ENCODE data around the gene PYGL. TPM values are rescaled to one million over a fixed set of nuclear protein-coding genes. Genes with fewer than 3 reads are reported as not detected.
"Not testable (repeated sequence)": the region's sequence is repeated elsewhere in the genome, so short reads cannot be mapped to it uniquely, and the experiment has no call there.

Gene PYGL
- total and polyA plus RNA-seq, 8 donors: 6.7 to 35.6 (median 17.9) TPM

- 62 to 83% (median 73%) methylated on average over 4 of the region's 4 CpGs for WGBS, 5 donors
- Histone ChIP-seq H3K9me3 (no peaks in the 10 kb centered on the region), H3K36me3 (peaks cover 6 to 60% (median 51%) of the 10 kb centered on the region in 4 donors), H3K4me1 (no peaks in the 10 kb centered on the region), H3K27me3 (no peaks in the 10 kb centered on the region), H3K4me3 (no peak overlapping the region), H3K27ac (no peak overlapping the region)
- TF ChIP-seq EP300 (IDR thresholded peaks at IDR 0.05) (no peak), POLR2A (IDR thresholded peaks at IDR 0.05) (no peak), POLR2AphosphoS5 (IDR thresholded peaks at IDR 0.05) (no peak)
- TF ChIP-seq, protein P1, sequence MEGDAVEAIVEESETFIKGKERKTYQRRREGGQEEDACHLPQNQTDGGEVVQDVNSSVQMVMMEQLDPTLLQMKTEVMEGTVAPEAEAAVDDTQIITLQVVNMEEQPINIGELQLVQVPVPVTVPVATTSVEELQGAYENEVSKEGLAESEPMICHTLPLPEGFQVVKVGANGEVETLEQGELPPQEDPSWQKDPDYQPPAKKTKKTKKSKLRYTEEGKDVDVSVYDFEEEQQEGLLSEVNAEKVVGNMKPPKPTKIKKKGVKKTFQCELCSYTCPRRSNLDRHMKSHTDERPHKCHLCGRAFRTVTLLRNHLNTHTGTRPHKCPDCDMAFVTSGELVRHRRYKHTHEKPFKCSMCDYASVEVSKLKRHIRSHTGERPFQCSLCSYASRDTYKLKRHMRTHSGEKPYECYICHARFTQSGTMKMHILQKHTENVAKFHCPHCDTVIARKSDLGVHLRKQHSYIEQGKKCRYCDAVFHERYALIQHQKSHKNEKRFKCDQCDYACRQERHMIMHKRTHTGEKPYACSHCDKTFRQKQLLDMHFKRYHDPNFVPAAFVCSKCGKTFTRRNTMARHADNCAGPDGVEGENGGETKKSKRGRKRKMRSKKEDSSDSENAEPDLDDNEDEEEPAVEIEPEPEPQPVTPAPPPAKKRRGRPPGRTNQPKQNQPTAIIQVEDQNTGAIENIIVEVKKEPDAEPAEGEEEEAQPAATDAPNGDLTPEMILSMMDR (IDR thresholded peaks at IDR 0.05): no peak
- no peak for DNase-seq
- intact Hi-C loops (cut with DNase I; ENCODE audit: low total_unique reads): loop anchor here (5.0 kb wide), 1 partner anchor 238 kb away; no protein-coding TSS in a partner anchor
Measured at GRCh38 chr14:50924843-50925242, 19.4 kb downstream of the PYGL start.

DNA sequence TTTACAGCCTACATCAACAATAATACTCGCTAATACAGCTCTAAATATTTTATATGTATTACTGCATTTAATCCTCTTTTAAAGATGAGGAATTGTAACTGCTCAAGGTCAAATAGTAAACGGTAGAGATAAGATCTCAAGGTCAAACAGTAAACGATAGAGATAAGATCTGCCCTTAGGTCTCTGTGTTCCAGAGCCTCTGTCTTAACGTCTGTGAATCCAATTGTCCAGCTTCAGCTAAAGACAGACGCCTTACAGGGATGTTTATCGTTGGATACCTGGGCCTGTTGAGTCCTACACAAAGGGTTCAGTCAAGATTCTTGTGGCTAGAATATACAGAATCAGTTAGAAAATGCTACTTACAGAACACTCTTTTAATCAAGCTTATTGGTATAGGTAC is 20.0 kb downstream of the PYGL start:
- Histone ChIP-seq H3K4me3 (no peak overlapping the region), H3K9me3 (no peaks in the 10 kb centered on the region), H3K27me3 (no peaks in the 10 kb centered on the region), H3K4me1 (no peaks in the 10 kb centered on the region), H3K27ac (no peak overlapping the region), H3K36me3 (peaks cover 6 to 66% (median 53%) of the 10 kb centered on the region in 4 donors)
- intact Hi-C loops (cut with DNase I; ENCODE audit: low total_unique reads): no loop called here
- no peak for DNase-seq
- WGBS, 5 donors: 57 to 65% (median 58%) methylated on average over 6 of the region's 6 CpGs
- TF ChIP-seq POLR2A (IDR thresholded peaks at IDR 0.05): no peak
- TF ChIP-seq POLR2AphosphoS5 (IDR thresholded peaks at IDR 0.05): no peak
- TF ChIP-seq, protein P1 (IDR thresholded peaks at IDR 0.05): no peak
- no peak for TF ChIP-seq EP300 (IDR thresholded peaks at IDR 0.05)

DNA sequence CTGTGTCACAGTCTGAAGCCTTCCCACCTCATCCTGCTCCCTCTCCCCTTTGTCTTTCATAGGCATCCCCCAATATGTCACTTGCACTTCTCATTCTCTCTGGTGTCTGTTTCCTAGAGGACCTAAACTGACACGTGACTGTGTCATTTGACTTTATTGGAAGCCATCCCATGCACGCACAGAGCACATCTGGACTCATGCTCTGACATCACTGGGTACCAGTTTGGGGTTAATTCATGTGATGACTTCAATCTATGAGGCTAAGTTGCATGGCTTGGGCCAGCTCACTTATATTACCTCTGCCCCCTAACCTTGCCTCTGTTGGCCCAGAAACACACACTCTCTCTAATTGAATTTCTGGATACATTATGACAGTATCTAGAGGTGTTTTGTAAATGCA is 21.5 kb downstream of the PYGL start:
- WGBS, 5 donors: 84 to 93% (median 88%) methylated on average over 2 of the region's 2 CpGs
- H3K4me1 ChIP-seq: no peaks in the 10 kb centered on the region
- H3K27me3 ChIP-seq: no peaks in the 10 kb centered on the region
- peaks cover 10 to 66% (median 48%) of the 10 kb centered on the region in 4 donors for H3K36me3 ChIP-seq
- H3K9me3 ChIP-seq: no peaks in the 10 kb centered on the region
- DNase-seq: no peak
- intact Hi-C loops (cut with DNase I; ENCODE audit: low total_unique reads): no loop called here
- H3K4me3 ChIP-seq: no peak overlapping the region
- TF ChIP-seq POLR2A (IDR thresholded peaks at IDR 0.05) (no peak), EP300 (IDR thresholded peaks at IDR 0.05) (no peak), POLR2AphosphoS5 (IDR thresholded peaks at IDR 0.05) (no peak)
- TF ChIP-seq, protein P1 (IDR thresholded peaks at IDR 0.05): no peak
- no peak overlapping the region for H3K27ac ChIP-seq

GRCh38 chr14:50920482-50921230 is 23.6 kb downstream of the PYGL start:
- Histone ChIP-seq H3K9me3 (no peaks in the 10 kb centered on the region), H3K27ac (no peak overlapping the region), H3K36me3 (peaks cover 10 to 85% (median 67%) of the 10 kb centered on the region in 4 donors), H3K4me3 (no peak overlapping the region), H3K4me1 (no peaks in the 10 kb centered on the region), H3K27me3 (no peaks in the 10 kb centered on the region)
- 79 to 86% (median 84%) methylated on average over 9 of the region's 9 CpGs for WGBS, 5 donors
- intact Hi-C loops (cut with DNase I; ENCODE audit: low total_unique reads): no loop called here
- TF ChIP-seq EP300 (IDR thresholded peaks at IDR 0.05): no peak
- DNase-seq: no peak

DNA sequence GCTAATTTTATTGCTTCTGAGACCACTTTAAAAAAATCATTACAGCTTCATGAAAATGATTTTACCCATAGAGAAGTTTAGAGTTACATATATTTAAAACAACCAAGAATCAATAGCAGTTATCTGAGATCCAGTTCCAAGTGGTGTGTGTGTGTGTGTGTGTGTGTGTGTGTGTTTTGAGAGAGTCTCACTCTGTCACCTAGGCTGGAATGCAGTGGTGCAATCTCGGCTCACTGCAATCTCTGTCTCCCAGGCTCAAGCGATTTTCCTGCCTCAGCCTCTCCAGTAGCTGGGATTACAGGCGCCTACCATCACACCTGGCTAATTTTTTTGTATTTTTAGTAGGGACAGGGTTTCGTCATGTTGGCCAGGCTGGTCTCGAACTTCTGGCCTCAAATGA is 24.8 kb downstream of the PYGL start:
- H3K36me3 ChIP-seq: peaks cover 10 to 96% (median 77%) of the 10 kb centered on the region in 4 donors

More for the DNA sequence above, 24.8 kb downstream of the PYGL start:
- H3K27me3 ChIP-seq; H3K4me1 ChIP-seq; intact Hi-C loops (cut with DNase I; ENCODE audit: low total_unique reads); H3K4me3 ChIP-seq; H3K27ac ChIP-seq; H3K9me3 ChIP-seq; DNase-seq: not testable (repeated sequence)
- WGBS, 5 donors: 79 to 92% (median 84%) methylated on average over 5 of the region's 5 CpGs
